Caco-2 (cell line): Measurements from ENCODE around the gene NT5C. TPM values are rescaled to one million over a fixed set of nuclear protein-coding genes. Genes with fewer than 3 reads are reported as not detected.

Experiments
- BruUV-seq: library from RNA; stranded (reverse); fragments of 400-500 nt; replicated peaks from 2 replicates; lab custom pipeline; 2021; lab: Mats Ljungman, UMichigan
- CTCF ChIA-PET: fragments of 300-600 bp; sonication (Branson Sonifier 250); formaldehyde crosslinking; loops from one replicate; lab custom pipeline; 2022; ENCODE audit warnings: antibody characterized with exemption; lab: Charles Lee
- POLR2A ChIA-PET: fragments of 300-600 bp; sonication (Branson Sonifier 250); formaldehyde crosslinking; loops from one replicate; lab custom pipeline; 2022; ENCODE audit warnings: antibody characterized with exemption; lab: Charles Lee
- DNase-seq, 2 experiments: peaks; one replicate each; pipeline versions ENCODE4 v3.0.0 to v3.0.0-alpha.2; 2020 to 2022
- H3K27me3 ChIP-seq: replicated peaks from 2 replicates; pipeline ENCODE4 v1.6.0; 2011; ENCODE audit warnings: low read length; ENCODE audit not compliant: control insufficient read depth, insufficient read depth
- H3K36me3 ChIP-seq: 2 replicates; pipeline ENCODE4 v1.5.1; 2011; ENCODE audit warnings: low read length; ENCODE audit not compliant: control insufficient read depth, insufficient read depth
- H3K4me1 ChIP-seq: fragments of 250-450 bp; sonication (Bioruptor Pico); 2 replicates; pipeline ENCODE4 v1.5.1; 2020; ENCODE audit warnings: mild to moderate bottlenecking
- H3K4me3 ChIP-seq: 2 replicates; pipeline ENCODE4 v1.5.1; 2011; ENCODE audit warnings: low read depth, mild to moderate bottlenecking, control low read depth, low read length
- H3K9me3 ChIP-seq: fragments of 250-450 bp; sonication (Bioruptor Pico); 2 replicates; pipeline ENCODE4 v1.5.1; 2020; ENCODE audit warnings: mild to moderate bottlenecking, moderate library complexity
- H3K27ac Mint-ChIP-seq: one replicate; pipeline ENCODE4 v1.8.0; 2022; ENCODE audit warnings: mixed read lengths; ENCODE audit not compliant: unreplicated experiment
- H3K27me3 Mint-ChIP-seq: one replicate; pipeline ENCODE4 v1.8.0; 2022; ENCODE audit warnings: mixed read lengths; ENCODE audit not compliant: insufficient read depth, unreplicated experiment
- H3K36me3 Mint-ChIP-seq: one replicate; pipeline ENCODE4 v1.8.0; 2022; ENCODE audit warnings: mild to moderate bottlenecking, mixed read lengths; ENCODE audit not compliant: insufficient read depth, unreplicated experiment
- H3K4me1 Mint-ChIP-seq: one replicate; pipeline ENCODE4 v1.8.0; 2022; ENCODE audit warnings: low read depth, mixed read lengths; ENCODE audit not compliant: unreplicated experiment
- H3K4me3 Mint-ChIP-seq: one replicate; pipeline ENCODE4 v1.8.0; 2022; ENCODE audit warnings: mild to moderate bottlenecking, moderate library complexity, mixed read lengths; ENCODE audit not compliant: unreplicated experiment
- H3K9me3 Mint-ChIP-seq: one replicate; pipeline ENCODE4 v1.8.0; 2022; ENCODE audit warnings: mixed read lengths; ENCODE audit not compliant: unreplicated experiment
- CTCF ChIP-seq, 2 experiments: fragments of 200-600 bp in 1 of 2; IDR thresholded peaks; 1 replicate in 1 of 2; 2 replicates in 1 of 2; pipeline versions ENCODE4 v1.5.1 to v1.8.0; 2011 to 2022; ENCODE audit warnings: antibody characterized with exemption in 1 of 2, control low read depth in 1 of 2, inconsistent platforms in 1 of 2, low read depth in 1 of 2, low read length in 1 of 2, mild to moderate bottlenecking in 1 of 2, moderate library complexity in 1 of 2; ENCODE audit not compliant: insufficient read depth in 1 of 2, severe bottlenecking in 1 of 2, unreplicated experiment in 1 of 2
- intact Hi-C: fragments of 100-400 bp; cut with micrococcal nuclease; formaldehyde crosslinking; loops from one replicate; pipeline ENCODE4 v1.10.0; 2022; ENCODE audit not compliant: unreplicated experiment
- total RNA-seq: library from RNA; stranded (reverse); gene quantifications from 2 replicates; pipeline ENCODE4 v1.2.3, GENCODE V29; 2022

The NT5C gene
- total RNA-seq, 1 experiment from 2014 or later, result 68.4 TPM

DNA sequence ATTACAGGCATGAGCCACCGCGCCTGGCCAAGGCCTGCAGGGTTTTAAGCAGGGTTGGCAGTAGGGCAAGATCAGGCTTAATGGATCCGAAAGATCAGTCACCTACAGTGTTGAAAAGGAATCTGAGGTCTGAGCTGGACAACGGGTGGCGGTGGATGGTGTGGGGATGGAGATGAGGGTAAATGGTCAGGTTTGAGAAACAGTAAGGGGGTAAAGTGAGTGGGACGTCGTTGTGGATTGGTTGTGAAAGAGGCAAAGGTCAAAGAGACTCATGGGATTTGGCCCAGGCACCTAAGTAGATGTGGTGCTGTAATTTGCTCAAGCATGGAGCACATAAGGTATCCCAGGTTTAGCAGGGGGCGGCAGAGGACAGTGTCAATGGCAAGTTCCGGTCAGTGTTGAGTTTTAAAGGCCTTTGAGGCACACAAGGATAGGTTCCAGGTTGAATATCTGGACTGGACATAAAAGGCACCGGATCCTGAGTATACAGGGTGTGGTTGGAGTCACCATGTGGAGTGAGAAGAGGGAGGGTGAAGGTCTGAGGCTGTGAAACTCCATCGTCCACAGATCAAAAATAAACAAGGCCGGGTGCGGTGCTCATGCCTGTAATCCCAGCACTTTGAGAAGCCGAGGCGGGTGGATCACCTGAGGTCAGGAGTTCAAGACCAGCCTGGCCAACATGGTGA, 44.9 kb downstream of the NT5C start:
- ChIA-PET POLR2A (interaction anchor here (0.7 to 2.7 kb wide), 6 partner anchors 8 to 48 kb away, joined by 6 to 45 read pairs (median 11); partner anchors contain the start of gene ARMC7), CTCF (interaction anchor here (1.5 to 2.0 kb wide), 2 partner anchors 17 to 20 kb away, joined by 3 to 10 read pairs; no protein-coding TSS in a partner anchor)
- H3K4me3 Mint-ChIP-seq, result peak overlapping the region; percentile 92
- H3K4me1 Mint-ChIP-seq, result peaks cover 56% of the 10 kb centered on the region
- intact Hi-C loops, result loop anchor here (1.0 kb wide), 1 partner anchor 9 kb away; no protein-coding TSS in a partner anchor
- peak in 1 of 2 experiments; percentile 19 for TF ChIP-seq CTCF (IDR thresholded peaks at IDR 0.05; ENCODE audit: insufficient read depth in 1 of 2, low read depth in 1 of 2, low read length in 1 of 2, severe bottlenecking in 1 of 2, unreplicated experiment in 1 of 2)
- peak overlapping the region; percentile 92 for H3K27ac Mint-ChIP-seq
- Histone ChIP-seq H3K27me3 (no peaks in the 10 kb centered on the region), H3K4me1 (peaks cover 44% of the 10 kb centered on the region), H3K9me3 (no peaks in the 10 kb centered on the region), H3K36me3 (no peaks in the 10 kb centered on the region), H3K4me3 (peak overlapping the region; percentile 74)
- H3K27me3 Mint-ChIP-seq, result no peaks in the 10 kb centered on the region
- TSS peak; percentile 82 for BruUV-seq
- no peaks in the 10 kb centered on the region for H3K9me3 Mint-ChIP-seq
- H3K36me3 Mint-ChIP-seq, result peaks cover 25% of the 10 kb centered on the region
- DNase-seq, result peak in 1 of 2 experiments; percentile 38

- peaks cover 36% of the 10 kb centered on the region for H3K4me1 ChIP-seq
Observed at GRCh38 chr17:75084039-75084660, 47.4 kb downstream of the NT5C start.

More at GRCh38 chr17:75084039-75084660, 47.4 kb downstream of the NT5C start:
- Histone ChIP-seq H3K9me3 (no peaks in the 10 kb centered on the region), H3K27me3 (no peaks in the 10 kb centered on the region), H3K4me3 (no peak overlapping the region), H3K36me3 (no peaks in the 10 kb centered on the region)
- DNase-seq, result no peak
- Mint-ChIP-seq H3K4me3 (no peak overlapping the region), H3K27ac (no peak overlapping the region), H3K36me3 (peaks cover 16% of the 10 kb centered on the region), H3K4me1 (peaks cover 37% of the 10 kb centered on the region), H3K9me3 (no peaks in the 10 kb centered on the region), H3K27me3 (no peaks in the 10 kb centered on the region)
- TF ChIP-seq CTCF (IDR thresholded peaks at IDR 0.05; ENCODE audit: insufficient read depth in 1 of 2, low read depth in 1 of 2, low read length in 1 of 2, severe bottlenecking in 1 of 2, unreplicated experiment in 1 of 2), result no peak
- intact Hi-C loops, result no loop called here
- no TSS peak for BruUV-seq
- ChIA-PET POLR2A (no interaction called here), CTCF (no interaction called here)
